NT2/D1 (cell line): Measurements from ENCODE around the gene HEATR5A.

Experiments
- DNase-seq: peaks from one replicate; pipeline ENCODE4 v3.0.0-alpha.2; 2011; ENCODE audit warnings: low read depth, low spot score
- H3K27me3 ChIP-seq: 2 replicates; pipeline ENCODE4 v1.6.0; 2011; ENCODE audit warnings: mild to moderate bottlenecking; ENCODE audit not compliant: insufficient read length, insufficient read depth
- H3K36me3 ChIP-seq: 2 replicates; pipeline ENCODE4 v1.6.1; 2011; ENCODE audit warnings: mild to moderate bottlenecking, low read length, mixed read lengths; ENCODE audit not compliant: insufficient read depth, insufficient read length
- H3K4me1 ChIP-seq: 2 replicates; pipeline ENCODE4 v1.5.1; 2011; ENCODE audit not compliant: insufficient read depth, insufficient read length
- H3K4me3 ChIP-seq: 2 replicates; pipeline ENCODE4 v1.5.1; 2011; ENCODE audit warnings: low read depth; ENCODE audit not compliant: insufficient read length
- H3K9ac ChIP-seq: 2 replicates; pipeline ENCODE4 v1.6.0; 2011; ENCODE audit warnings: low read depth; ENCODE audit not compliant: insufficient read length
- H3K9me3 ChIP-seq: 2 replicates; pipeline ENCODE4 v1.5.1; 2011; ENCODE audit warnings: mild to moderate bottlenecking, low read length; ENCODE audit not compliant: insufficient read depth
- SUZ12 ChIP-seq: IDR thresholded peaks from 2 replicates; pipeline ENCODE4 v1.6.1; 2011; ENCODE audit not compliant: insufficient read length, insufficient read depth; ENCODE audit errors: extremely low read depth
- YY1 ChIP-seq: IDR thresholded peaks from 2 replicates; pipeline ENCODE4 v1.6.1; 2011; ENCODE audit not compliant: insufficient read length, insufficient read depth
- ZNF274 ChIP-seq: IDR thresholded peaks from 2 replicates; pipeline ENCODE4 v1.6.1; 2011; ENCODE audit warnings: mild to moderate bottlenecking, low read depth, low read length

Gene HEATR5A

DNA sequence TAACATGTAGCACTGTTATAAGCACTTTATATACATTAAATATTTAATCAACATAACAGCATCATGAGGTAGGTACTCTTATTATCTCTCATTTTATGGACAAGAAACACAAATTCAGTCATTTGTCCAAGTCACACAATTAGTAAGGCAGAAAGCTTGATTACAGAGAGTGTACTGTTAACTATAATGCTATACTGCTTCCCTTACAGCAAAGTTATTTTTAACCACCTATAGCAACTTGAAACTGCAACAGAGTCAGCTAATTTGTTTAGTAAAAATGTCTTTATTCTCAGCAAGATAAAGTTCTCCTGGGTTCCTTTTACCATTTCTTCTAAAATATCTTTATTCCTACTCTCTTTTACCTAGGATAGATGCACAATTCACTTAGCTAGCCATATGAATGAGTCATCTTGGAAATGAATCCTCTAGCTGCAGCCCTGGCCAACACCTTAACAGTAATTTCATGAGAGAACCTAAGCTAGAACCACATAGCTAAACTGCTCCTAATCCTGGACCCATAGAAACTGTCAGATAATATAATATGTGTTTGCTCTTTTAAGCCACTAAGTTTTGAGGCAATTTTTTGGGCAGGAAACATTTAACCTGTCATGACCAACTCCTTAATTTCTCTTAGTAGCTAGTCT, 122.5 kb downstream of the HEATR5A start:
- H3K4me3 ChIP-seq: no peak overlapping the region
- no peaks in the 10 kb centered on the region for H3K9me3 ChIP-seq
- H3K9ac ChIP-seq: no peak overlapping the region
- TF ChIP-seq YY1: no peak
- no peak for TF ChIP-seq SUZ12
- no peak for TF ChIP-seq ZNF274
- H3K4me1 ChIP-seq: no peaks in the 10 kb centered on the region
- H3K36me3 ChIP-seq: peaks cover 17% of the 10 kb centered on the region
- no peaks in the 10 kb centered on the region for H3K27me3 ChIP-seq
- DNase-seq: no peak

DNA sequence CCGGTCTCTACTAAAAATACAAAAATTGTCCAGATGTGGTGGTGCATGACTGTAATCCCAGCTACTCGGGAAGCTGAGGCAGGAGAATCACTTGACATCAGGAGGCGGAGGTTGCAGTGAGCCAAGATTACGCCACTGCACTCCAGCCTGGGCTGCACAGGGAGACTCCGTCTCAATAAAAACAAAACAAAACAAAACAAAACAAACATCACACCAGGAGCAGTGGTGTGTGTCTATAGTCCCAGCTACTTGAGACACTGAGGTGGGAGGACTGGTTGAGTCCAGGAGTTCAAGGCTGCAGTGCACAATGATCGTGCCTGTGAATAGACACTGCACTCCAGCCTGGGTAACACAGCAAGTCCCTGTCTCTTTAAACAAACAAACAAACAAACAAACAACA, 123.2 kb downstream of the HEATR5A start:
- H3K36me3 ChIP-seq: peaks cover 12% of the 10 kb centered on the region
- no peaks in the 10 kb centered on the region for H3K27me3 ChIP-seq
- no peak overlapping the region for H3K9ac ChIP-seq
- no peak overlapping the region for H3K4me3 ChIP-seq
- H3K9me3 ChIP-seq: no peaks in the 10 kb centered on the region
- no peak for DNase-seq
- no peaks in the 10 kb centered on the region for H3K4me1 ChIP-seq
- TF ChIP-seq ZNF274: no peak
- TF ChIP-seq SUZ12: no peak
- TF ChIP-seq YY1: no peak

DNA sequence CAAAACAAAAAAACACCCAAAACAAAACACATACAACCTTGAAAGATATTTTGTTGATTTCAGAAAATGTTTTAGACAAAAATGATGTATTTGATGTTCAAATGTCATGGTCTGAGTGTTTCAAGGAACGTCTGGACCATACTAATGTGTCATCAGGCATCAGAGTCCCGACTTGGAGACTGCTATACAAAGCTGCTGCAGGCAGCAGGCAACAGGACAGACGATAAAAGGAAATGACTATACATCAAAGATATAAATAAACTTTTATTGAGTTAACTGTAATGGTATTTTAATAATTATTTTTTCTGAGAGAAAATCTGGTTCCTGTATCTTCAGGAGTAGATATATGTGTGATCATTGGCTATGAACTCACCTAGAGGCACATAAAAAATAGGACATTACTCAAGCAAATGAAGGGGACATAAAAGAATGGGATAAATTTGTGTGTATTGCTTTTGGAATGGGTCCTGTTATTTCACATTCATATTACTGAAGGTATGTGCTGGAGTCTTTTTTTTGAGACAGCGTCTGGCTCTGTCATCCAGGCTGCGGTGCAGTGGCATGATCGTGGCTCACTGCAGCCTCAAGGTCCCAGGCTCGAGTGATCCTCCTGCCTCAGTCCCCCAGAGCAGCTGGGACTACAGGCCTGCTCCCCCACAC, 125.5 kb downstream of the HEATR5A start:
- H3K4me1 ChIP-seq: no peaks in the 10 kb centered on the region
- no peak overlapping the region for H3K9ac ChIP-seq
- no peaks in the 10 kb centered on the region for H3K27me3 ChIP-seq
- no peaks in the 10 kb centered on the region for H3K9me3 ChIP-seq
- no peak overlapping the region for H3K4me3 ChIP-seq
- TF ChIP-seq ZNF274 (no peak), YY1 (no peak), SUZ12 (no peak)
- no peak for DNase-seq
- peaks cover under 1% of the 10 kb centered on the region for H3K36me3 ChIP-seq

DNA sequence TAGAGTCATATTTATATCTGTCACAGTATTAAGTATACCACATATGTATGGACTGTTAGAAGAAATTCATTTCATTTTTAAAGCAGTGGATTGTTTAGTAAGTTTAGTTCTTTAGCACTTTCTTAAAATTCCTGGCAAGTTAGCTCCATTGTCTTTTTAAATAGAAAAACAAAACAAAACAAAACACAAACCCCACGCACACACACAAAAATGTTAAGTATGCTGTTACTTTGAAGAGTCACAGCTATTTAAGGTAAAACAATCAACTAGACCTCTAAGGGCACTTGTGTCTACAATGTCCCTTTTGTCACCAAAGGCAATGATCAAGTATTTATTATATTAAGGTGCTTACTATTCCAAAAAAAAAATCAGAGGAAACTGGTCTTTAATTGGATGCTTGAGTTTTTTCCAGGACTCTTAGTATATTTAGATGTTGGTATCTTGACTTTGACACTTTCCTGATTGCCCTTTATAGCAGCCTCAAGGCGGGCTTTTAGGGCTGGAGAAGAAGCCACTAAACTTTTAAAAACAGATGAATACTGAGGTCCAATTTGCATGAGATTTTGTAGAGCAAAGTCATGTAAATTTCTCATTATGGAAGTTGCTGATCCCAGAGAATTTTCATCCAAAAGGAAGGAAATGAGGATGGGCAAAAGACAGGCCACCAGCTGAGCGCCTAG, 127.3 kb downstream of the HEATR5A start:
- TF ChIP-seq ZNF274 (no peak), YY1 (no peak)
- H3K36me3 ChIP-seq: no peaks in the 10 kb centered on the region
- no peaks in the 10 kb centered on the region for H3K27me3 ChIP-seq
- no peaks in the 10 kb centered on the region for H3K9me3 ChIP-seq
- H3K4me3 ChIP-seq: no peak overlapping the region
- H3K9ac ChIP-seq: no peak overlapping the region
- DNase-seq: no peak
- H3K4me1 ChIP-seq: no peaks in the 10 kb centered on the region

DNA sequence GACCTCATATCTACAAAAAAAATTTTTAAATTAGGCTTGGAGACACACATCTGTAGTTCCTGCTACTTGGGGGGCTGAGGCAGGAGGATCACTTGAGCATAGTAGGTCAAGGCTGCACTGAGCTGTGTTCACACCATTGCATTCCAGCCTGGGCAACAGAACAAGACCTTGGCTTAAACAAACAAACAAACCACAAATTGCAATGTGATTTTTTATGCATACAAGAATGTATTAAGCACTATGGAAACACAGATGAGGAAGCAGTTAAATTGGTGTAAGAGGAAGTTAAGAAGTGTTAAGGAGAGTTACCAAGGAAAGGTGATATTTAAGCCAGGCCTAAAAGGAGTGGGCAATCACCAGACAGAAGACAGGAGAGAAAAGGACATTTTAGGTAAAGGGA, 129.1 kb downstream of the HEATR5A start:
- Histone ChIP-seq H3K9ac (no peak overlapping the region), H3K27me3 (no peaks in the 10 kb centered on the region), H3K4me1 (no peaks in the 10 kb centered on the region), H3K4me3 (no peak overlapping the region), H3K36me3 (no peaks in the 10 kb centered on the region), H3K9me3 (peaks cover 8% of the 10 kb centered on the region; the same call in 1 of the 2 replicates)
- TF ChIP-seq SUZ12: no peak
- TF ChIP-seq ZNF274: no peak
- no peak for DNase-seq

DNA sequence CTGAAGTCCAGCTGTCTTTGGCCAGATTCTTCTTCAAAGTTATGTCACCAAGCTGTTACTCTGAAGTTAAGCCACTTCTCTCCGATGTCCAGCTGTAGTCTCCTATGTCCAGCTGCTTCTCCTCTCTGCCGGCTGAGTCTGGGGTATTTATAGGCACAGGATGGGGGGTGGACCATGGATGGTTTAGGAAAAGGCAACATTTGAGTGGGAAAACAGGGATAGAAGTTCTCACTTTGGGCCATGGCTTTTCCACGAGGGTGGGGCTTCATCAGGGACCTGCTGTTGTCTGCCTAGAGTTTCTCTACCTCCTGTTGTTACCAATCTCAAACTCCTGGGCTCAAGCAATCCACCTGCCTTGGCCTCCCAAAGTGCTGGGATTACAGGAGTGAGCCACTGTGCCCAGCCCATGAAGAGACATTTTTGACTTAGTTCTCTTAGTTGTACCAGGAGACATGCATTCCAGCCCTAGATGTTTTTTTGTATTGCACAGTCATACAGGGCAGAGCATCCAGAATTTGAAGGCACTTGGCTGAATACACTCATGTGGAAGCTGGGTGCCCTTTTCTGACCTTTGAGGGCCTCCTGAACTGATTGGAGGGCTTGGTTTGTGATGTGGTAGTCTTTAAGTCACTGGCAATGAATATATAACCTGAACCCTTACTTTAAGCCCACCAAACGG, 132.9 kb downstream of the HEATR5A start:
- Histone ChIP-seq H3K9ac (no peak overlapping the region), H3K27me3 (no peaks in the 10 kb centered on the region), H3K9me3 (peaks cover 8% of the 10 kb centered on the region; the same call in 1 of the 2 replicates), H3K36me3 (no peaks in the 10 kb centered on the region), H3K4me3 (no peak overlapping the region), H3K4me1 (no peaks in the 10 kb centered on the region)
- DNase-seq: no peak
- TF ChIP-seq ZNF274: no peak
- no peak for TF ChIP-seq SUZ12
- no peak for TF ChIP-seq YY1
